Posterior vena cava (tissue), 2 donors: Measurements from ENCODE around the gene TNFSF9. TPM values are rescaled to one million over a fixed set of nuclear protein-coding genes. Genes with fewer than 3 reads are reported as not detected.

Experiments used
- DNase-seq: peaks from one replicate; pipeline ENCODE4 v3.0.0-alpha.2; 2020; ENCODE audit warnings: low spot score
- intact Hi-C, 2 donors: fragments of 100-400 bp; cut with DNase I; formaldehyde crosslinking; loops; one replicate each; pipeline versions ENCODE4 v1.14.1 to v1.14.2; 2022 to 2023
- long read RNA-seq, 2 donors: library from polyadenylated mRNA; unstranded; transcript quantifications; one replicate each; pipeline ENCODE4 v2.0.0, GENCODE V29; 2020 to 2021
- total RNA-seq, 2 donors: library from RNA; stranded (reverse); fragmentation: NEBNext Ultra II Directional; extraction: Animal tissue kit (Norgen Biotek cat#: 25700); gene quantifications; one replicate each; pipeline ENCODE4 v1.2.1, GENCODE V29; 2021
- donor health status: DM: yes; HTN: yes; CAD: no.
- donor health status: DM: yes; HTN: yes; CAD: no.

TNFSF9 gene, protein sequence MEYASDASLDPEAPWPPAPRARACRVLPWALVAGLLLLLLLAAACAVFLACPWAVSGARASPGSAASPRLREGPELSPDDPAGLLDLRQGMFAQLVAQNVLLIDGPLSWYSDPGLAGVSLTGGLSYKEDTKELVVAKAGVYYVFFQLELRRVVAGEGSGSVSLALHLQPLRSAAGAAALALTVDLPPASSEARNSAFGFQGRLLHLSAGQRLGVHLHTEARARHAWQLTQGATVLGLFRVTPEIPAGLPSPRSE
- under 1 TPM; 0.42 to 0.67 TPM for total RNA-seq
- long read RNA-seq, donor 1, partial matches to known transcripts = 0 of 2 reads
- long read RNA-seq, donor 1, other reads (novel, unspliced or antisense) = 0 of 2 reads
- long read RNA-seq, donor 2 = 0 reads

DNA sequence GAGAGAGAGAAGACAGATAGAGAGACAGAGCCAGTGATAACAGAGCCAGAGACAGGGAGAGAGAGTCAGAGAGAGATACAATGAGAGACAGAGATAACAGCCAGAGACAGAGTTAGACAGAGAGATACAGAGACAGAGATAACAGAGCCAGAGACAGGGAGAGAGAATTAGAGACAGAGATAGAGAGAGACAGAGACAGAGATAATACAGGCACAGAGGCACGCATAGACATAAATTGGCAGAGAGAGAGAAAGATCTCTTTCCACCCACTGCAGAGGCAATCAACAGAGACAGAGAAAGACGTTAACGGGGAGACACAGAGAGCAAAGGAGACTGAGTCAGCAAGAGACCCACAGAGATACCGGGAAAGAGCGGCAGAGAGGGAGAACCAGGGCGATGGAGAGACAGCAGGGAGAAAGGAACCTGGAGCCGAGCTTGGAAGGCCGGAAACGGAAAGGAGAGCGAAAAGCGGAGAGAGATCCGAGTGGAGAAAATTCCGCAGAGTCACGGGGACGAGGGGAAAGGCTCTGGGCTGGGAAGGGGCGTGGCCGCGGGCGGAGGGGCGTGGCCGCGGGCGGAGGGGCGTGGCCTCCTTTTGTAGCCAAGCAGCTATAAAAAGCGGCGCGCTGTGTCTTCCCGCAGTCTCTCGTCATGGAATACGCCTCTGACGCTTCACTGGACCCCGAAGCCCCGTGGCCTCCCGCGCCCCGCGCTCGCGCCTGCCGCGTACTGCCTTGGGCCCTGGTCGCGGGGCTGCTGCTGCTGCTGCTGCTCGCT is at the start of gene TNFSF9:
TSS of gene TNFSF9 (plus strand) at position 641 of the 777 bp plus-strand sequence. CDS start at position 652, 11 bp downstream.
- peak; percentile 96 for DNase-seq
- intact Hi-C loops = no loop called here

DNA sequence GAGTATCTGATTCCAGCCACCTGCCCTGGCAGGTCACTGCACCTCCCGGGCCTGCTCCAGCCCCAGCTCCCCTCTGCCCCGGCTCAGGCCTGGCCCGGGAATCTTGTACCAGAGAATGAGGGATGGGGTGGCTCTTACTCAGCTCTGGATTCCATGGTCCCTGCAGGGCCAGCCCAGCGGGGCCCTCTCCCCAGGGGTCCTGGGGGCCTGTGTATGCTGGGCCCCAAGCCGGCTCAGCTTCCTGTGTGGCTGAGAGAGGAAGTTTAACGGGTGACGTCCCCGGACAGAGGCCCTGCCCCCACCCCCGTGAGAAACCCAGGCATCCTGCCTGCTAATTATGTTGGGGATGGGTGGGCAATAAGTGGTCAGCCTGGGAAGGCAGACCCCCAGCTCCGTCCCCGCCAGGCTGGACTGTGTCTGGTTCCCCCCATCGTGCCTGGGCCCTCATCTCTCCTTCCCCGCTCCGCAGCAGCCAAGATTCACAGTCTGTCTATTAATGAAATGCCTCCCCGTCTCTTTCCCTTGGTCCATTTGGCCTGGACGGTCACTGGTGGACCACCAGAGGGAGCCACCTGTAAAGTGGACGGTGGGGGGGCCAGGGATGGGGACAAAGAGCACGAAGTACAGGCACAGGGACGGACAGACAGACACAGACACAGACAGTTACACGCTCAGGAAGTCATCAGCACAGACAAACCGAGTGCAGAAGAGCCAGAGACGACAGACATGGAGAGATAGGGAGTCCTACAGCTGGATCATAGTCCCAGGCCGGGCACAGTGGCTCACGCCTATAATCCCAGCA is 49.1 kb upstream of the TNFSF9 start, which contains the start of gene DENND1C:
TSS of gene DENND1C (minus strand) at position 247 of the 802 bp plus-strand sequence. CDS start at position 155, 92 bp downstream.
- DNase-seq = no peak
- intact Hi-C loops = no loop called here

DNA sequence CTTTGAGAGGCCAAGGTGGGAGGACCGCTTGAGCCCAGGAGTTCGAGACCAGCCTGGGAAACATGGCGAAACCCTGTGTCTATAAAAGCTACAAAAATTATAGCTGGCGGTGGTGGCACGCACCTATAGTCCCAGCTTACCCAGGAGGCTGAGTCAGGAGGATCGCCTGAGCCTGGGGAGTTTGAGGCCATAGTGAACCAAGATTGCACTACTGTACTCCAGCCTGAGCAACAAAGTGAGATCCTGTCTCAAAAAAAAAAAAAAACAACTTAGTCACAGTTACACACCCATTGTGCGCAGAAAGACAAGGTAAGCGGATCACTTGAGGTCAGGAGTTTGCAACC is 48.5 kb upstream of the TNFSF9 start:
- intact Hi-C loops = no loop called here

DNA sequence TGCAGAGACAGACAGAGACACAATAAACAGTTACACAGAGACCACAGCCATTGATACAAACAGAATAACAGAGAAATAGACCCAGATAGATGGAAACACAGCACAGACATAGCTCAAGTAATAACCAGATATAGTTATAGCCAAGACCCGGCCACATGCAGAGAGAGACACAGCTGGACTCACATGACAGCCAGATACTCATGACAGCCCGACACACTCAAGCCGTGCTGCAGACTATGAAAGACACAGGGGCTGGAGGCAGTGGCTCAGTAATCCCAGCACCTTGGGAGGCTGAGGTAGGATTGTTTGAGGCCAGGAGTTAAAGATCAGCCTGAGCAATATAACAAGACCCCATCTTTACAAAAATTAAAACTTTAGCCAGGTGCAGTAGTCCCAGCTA is 47.6 kb upstream of the TNFSF9 start:
- DNase-seq = no peak
- intact Hi-C loops = no loop called here

More for the DNA sequence above, 48.5 kb upstream of the TNFSF9 start:
- DNase-seq = no peak

DNA sequence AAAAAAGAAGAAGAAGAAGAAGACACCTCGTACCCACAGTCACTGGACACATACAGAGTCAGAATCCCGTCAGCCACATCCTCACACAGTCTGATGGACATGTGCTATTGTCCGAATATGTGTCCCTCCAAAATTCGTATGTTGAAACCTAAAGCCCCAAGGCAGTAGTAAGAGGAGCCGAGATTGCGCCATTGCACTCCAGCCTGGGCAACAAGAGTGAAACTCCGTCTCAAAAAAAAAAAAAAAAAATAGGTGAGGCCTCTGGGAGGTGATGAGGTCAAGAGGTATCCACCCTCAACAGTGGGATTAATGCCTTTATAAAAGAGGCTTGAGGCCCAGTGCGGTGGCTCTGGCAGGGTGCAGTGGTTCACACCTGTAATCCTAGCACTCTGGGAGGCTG is 46.6 kb upstream of the TNFSF9 start:
- no peak for DNase-seq
- intact Hi-C loops = no loop called here

DNA sequence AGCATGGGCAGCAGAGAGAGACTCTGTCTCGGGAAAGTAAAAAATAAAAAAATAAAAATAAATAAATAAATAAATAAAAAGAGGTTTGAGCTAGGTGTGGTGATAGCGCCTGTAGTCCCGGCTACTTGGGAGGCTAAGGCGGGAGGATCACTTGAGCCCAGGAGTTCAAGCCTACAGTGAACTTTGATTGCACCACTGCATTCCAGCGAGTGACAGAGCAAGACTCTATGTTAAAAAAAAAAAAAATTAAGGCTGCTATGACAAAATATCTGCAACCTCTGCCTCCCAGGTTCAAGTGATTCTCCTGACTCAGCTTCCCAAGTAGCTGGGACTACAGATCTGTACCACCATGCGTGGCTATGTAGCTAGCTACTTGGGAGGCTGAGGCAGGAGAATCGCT is 46.0 kb upstream of the TNFSF9 start:
- no peak for DNase-seq
- intact Hi-C loops = no loop called here

DNA sequence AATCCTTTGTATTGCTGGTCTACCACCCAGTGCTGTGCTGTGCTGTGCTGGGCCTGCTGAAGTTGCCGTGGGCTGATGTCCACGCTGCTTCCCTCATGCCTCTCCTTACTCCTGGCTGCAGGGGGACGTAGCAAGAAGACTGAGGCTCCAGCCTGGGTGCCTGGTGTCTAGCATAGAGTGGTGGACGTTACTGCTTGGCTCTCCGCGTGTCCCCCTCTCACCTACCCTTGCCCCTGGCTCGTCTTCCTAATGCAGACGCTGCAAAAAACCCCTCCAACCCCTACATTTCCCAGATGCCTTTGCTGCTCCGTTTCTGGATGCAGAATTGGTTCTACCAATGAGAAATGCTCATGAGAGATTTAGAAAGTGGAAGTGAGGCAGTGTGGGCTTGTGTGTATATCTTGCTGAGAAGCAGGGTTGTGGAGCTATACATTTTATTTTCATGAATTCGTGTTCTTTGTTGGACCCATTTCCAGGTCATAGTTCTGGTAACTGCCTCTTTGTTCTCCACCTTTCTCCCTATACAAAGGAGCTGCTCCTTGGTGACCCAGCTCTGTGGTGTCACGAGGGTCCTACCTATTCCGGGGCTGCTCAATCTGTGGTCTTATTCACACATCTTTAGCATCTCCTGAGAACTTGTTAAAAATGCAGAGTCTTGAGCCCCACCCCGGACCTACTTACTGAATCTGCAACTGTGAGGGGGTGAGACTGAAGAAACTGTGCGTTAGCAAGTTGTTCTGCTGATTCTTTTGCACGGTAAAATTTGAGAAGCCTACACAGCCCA is 41.4 kb upstream of the TNFSF9 start:
- intact Hi-C loops = no loop called here
- DNase-seq = no peak

DNA sequence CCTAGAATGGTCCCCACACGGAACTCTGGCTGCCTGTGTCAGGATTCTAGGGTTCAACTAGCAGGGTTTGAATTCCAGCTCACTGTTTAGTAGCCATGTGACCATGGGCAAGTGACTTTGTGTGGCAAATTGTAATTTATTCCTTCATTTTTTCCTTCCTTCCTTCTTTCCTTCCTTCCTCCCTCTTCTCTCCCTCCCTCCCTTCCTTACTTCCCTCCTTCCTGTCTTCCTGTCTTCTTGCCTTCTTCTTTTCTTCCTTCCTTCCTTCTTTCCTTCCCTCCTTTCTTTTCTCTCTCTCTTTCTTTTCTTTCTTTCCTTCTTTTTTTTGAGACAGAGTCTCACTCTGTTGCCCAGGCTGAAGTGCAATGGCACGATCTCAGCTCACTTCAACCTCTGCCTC is 40.7 kb upstream of the TNFSF9 start:
- DNase-seq = no peak
- intact Hi-C loops = no loop called here

DNA sequence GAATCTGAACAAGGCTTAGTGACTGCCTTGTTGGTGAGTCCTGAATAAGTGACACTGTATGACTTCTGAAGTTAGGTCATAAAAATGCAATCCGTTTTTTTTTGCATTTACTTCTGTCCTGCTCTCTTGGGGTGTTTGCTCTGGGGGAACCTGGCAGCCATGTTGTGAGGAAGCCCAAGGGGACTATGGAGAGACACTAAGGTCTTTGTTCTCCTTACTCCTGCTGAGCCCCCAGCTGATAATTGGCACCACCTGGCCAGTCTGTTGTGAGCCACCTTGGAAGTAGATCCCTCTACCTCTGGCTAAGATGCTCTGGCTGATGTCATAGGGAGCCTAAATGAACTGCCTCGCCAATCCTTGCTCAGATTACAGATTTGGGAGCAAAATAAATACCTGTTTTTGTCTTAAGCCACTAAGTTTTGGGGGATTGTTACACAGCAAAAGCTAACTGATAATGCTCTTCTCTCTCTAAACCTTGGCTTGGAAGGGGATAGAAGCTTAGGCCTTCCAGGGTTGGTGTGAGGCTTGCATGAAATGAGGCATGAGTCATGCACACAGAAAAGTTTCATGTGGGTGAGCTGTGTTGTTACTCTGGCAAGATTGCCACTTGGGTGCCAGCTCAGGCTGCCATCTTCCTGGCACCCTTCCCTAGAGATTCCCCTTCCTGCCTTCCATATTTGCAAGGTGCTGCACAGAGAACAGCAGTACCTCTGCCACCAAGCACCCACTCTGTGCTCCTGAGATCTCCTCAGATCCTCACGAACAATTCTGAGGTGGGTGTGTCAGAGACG is 38.8 kb upstream of the TNFSF9 start:
- no peak for DNase-seq

DNA sequence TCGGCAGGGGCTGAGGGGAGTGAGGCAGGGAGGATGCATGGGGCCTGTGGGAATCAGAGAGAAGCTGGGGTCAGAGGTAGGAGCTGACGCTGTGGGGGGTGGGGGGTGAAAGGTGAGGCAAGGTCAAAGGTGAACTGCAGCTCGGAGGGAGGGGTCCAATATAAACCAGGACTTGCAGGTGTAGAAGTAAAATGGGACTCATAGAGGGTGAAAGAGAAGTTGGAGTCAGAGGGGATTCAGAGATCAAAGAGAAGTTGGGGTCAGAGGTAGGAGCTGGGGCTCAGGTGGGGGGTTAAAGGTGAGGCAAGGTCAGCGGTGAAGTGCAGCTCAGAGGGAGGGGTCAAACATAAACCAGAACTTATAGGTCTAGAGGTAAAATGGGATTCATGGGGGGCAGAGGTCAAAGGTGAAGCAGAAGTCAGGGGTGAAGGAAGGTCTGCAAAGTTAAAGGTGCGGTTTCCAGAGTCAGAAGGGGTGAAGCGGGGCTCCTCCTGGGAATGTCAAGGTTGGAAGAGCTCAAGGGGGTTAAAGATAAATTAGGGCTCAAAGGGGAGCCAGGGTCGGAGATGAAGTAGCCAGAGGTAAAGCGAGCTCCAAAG is 36.3 kb upstream of the TNFSF9 start:
- no peak for DNase-seq
- intact Hi-C loops = no loop called here

More for the DNA sequence above, 38.8 kb upstream of the TNFSF9 start:
- intact Hi-C loops = no loop called here

DNA sequence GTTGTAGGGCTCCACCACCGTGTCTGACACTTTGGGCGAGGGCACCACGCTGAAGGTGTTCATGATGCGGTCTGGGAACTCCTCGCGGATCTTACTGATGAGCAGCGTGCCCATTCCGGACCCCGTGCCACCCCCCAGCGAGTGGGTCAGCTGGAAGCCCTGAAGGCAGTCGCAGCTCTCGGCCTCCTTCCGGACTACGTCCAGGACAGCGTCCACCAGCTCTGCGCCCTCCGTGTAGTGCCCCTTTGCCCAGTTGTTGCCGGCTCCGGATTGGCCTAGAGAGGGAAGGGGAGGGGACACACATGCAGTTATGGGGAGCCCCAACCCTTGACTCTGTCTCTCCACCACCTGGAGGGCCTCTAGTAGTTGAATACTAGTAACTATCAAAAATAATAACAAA is 34.9 kb upstream of the TNFSF9 start:
- intact Hi-C loops = no loop called here
- DNase-seq = no peak

DNA sequence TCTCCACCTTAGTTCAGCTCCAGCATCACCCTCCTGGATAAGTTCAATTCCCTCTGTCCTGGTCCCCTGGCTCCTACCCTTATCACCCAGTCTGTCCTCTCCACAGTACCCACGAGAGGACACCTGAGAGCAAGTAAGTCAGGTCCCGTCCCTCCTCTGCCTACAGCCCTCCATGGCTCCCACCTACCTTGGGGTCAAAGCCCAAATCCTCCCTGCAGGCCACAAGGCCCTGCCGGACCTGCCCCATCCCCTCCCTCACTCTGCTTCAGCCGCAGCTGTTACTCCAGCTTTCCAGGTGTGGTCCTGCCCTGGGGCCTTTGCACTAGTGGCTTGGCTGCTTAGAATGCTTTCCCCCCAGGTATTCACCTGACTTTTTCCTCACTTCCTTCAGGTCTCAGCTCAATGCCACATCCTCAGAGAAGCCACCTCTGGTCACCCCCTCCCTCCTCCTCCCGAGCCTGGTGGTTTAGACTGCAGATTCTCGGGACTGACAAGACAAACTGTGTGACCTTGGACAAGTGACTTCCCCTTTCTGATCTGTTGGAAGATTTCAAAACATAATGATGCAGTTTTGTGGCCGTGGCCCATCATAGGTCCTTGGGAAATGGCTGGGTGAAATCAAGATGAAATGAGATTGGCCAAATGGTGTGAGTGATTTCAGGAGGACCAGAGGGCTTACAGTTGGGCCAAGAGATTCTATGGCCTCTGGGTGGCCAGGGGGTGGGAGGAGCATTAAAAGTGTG is 32.4 kb upstream of the TNFSF9 start:
- intact Hi-C loops = no loop called here

DNA sequence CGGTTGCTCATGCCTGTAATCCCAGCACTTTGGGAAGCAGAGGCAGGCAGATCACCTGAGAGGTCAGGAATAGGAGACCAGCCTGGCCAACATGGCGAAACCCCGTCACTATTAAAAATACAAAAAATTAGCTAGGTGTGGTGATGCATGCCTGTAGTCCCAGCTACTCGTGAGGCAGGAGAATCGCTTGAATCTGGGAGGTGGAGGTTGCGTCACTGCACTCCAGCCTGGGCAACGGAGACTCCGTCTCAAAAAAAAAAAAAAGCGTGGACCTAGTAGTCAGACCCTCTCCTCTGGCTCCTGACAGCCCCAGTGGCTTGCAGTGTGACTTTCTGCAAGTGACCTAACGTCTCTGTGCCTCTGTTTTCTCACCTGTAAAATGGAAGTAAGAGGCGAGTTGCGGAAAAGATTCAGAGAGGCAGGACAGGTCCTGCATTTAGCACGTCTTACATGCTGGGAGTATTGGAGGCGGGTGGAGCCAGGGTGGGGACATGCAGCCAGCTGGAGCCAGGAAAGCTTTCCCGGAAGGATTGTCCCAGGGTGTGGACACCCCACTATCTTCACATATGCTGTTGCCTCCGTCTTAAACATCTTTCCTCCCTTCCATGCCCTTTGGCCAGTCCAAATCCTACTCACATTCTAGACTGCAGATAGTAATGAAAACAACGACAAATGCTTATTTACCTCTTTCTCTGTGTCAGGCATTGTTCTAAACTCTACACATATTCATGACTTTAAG is 31.6 kb upstream of the TNFSF9 start:
- intact Hi-C loops = no loop called here
- no peak for DNase-seq

More for the DNA sequence above, 32.4 kb upstream of the TNFSF9 start:
- no peak for DNase-seq

DNA sequence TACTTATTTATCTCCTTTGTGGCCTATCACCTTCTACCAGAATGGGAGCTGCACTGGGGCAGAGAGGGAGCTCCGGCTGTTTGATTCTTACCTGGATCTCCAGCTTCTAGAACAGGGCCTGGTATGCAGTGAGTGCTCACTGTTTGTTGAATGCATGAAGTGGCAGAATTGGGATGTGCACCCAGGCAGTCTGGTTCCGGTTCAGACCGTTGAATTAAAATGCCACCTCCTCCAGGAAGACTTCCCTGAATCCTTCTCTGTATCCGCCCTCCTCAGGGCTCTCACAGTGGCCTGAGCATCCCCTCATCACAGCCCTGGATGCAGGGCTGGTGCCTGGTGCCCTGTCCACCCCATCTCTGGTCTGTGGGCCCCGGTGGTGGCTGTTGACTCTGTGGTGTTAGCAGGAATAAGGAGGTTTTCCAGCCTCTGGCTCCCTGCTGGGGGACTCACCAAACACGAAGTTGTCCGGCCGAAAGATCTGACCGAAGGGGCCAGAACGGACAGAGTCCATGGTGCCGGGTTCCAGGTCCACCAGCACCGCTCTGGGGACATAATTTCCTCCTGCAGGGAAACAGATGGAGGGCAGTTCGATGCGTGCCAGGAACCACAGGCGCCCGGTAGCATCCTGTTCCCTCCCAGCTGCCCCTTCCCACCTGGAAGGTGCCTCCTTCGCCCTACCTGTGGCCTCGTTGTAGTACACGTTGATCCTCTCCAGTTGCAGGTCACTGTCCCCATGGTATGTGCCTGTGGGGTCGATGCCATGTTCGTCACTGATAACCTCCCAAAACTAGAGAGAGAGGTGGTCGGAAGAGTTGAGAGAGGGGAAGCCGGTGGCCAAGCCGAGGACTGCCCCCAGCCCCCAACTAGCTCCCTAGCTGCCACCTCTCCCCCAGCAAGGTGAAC is 29.7 kb upstream of the TNFSF9 start:
- intact Hi-C loops = no loop called here
- DNase-seq = no peak

DNA sequence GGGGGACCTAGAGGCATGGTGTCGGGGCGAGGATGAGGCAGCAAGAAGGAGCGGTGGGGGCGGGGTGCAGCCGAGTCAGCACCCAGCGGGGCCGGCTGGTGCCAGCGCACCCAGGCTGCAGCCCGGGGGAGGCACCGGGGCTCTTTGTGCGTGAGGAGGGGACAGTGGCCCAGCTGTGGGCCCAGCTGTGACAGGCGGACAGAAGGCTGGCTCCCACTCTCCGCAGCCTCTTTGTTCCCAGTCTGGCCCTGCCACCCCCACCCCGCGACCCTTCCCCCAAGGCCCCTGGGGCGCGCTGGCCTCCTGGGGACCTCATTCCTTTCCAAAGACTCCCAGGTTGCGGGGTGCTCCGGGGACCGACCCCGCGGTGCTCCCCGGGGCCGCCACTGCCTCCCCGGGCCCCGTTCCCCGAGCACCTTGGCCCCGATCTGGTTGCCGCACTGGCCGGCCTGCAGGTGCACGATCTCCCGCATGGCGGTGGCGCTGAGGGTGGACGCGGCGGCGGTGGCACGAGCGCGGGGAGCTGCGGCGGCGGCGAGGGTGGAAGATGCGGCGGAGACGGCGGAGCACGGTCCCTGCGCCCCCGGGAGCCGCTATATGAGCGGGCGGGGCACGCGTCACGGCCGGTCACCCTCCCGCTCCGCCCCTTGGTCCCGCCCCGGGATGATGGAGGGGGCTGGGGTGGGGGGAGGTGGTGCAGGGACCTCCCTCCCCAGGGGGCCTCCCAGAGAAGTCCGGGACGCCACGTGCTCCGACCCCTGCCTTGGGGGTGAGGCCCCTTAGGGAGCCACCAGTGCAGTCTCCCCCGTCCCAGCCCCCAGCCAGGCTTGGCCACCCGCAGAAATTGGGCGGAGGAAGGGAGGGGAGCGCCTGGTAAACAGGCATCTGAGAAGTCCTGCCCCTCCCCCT is 28.8 kb upstream of the TNFSF9 start, which contains the start of gene TUBB4A:
TSS of gene TUBB4A (minus strand) at position 570 of the 909 bp plus-strand sequence. CDS start at position 473, 97 bp downstream.
- intact Hi-C loops = no loop called here
- DNase-seq = no peak
